ENCODE measurements around the gene DHRSX.
"Not testable (repeated sequence)": the region's sequence is repeated elsewhere in the genome, so short reads cannot be mapped to it uniquely, and the experiment has no call there.

DNA sequence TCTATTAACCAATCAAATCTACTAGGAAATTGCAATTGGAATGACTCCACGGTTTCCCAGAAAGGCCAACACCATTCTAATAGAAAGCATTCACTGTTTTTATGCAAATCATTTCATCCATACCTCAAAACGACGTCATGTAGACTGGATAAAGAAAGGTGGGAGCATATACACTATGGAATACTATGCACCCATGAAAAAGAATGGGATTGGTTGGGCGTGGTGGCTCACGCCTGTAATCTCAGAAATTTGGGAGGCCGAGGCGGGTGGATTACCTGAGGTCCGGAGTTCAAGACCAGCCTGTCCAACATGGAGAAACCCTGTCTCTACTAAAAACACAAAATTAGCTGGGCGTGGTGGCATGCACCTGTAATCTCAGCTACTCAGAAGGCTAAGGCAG lies 46.2 kb downstream of the DHRSX start:
- TF ChIP-seq, protein P1, sequence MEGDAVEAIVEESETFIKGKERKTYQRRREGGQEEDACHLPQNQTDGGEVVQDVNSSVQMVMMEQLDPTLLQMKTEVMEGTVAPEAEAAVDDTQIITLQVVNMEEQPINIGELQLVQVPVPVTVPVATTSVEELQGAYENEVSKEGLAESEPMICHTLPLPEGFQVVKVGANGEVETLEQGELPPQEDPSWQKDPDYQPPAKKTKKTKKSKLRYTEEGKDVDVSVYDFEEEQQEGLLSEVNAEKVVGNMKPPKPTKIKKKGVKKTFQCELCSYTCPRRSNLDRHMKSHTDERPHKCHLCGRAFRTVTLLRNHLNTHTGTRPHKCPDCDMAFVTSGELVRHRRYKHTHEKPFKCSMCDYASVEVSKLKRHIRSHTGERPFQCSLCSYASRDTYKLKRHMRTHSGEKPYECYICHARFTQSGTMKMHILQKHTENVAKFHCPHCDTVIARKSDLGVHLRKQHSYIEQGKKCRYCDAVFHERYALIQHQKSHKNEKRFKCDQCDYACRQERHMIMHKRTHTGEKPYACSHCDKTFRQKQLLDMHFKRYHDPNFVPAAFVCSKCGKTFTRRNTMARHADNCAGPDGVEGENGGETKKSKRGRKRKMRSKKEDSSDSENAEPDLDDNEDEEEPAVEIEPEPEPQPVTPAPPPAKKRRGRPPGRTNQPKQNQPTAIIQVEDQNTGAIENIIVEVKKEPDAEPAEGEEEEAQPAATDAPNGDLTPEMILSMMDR (conservative IDR thresholded peaks at IDR 0.05 in 1 of 2, IDR thresholded peaks at IDR 0.05 in 1 of 2; ENCODE audit: low read depth in 1 of 2, low read length in 2 of 2): not testable (repeated sequence)
- not testable (repeated sequence) for TF ChIP-seq EZH2 (IDR thresholded peaks at IDR 0.05; ENCODE audit: low read length, missing control alignments)
